Right forelimb (tissue), 1 donor: ENCODE measurements around the gene F8.

Experiments used
- DNase-seq: peaks from one replicate; pipeline ENCODE4 v3.0.0-alpha.2; 2018

Gene F8

DNA sequence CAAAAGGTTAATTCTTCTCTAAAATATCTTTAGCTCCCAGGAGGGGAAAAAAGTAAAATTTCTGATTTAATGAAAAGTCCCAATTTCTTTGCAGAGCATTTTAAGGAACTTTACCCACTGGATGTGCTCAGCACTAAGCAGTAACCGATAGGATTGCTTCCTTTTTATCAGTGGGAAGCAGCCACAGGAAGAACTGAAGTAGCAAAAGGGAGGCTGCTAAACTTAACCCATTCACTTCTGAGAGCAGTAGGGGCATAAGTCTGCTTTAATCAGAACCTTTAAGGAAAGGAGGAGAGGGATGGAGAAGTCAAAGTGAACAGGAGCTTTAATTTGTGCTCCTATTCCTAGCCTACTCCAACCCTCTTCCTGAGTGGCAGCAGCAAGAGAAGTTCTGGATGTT is at the start of gene F8:
Gene F8, minus strand, starts transcription at position 139 of the 400 bp plus-strand sequence. CDS start 171 bp downstream, outside the sequence.
- DNase-seq, result no peak

GRCh38 chrX:155071694-155072280 is 49.3 kb upstream of the F8 start:
- DNase-seq, result no peak

DNA sequence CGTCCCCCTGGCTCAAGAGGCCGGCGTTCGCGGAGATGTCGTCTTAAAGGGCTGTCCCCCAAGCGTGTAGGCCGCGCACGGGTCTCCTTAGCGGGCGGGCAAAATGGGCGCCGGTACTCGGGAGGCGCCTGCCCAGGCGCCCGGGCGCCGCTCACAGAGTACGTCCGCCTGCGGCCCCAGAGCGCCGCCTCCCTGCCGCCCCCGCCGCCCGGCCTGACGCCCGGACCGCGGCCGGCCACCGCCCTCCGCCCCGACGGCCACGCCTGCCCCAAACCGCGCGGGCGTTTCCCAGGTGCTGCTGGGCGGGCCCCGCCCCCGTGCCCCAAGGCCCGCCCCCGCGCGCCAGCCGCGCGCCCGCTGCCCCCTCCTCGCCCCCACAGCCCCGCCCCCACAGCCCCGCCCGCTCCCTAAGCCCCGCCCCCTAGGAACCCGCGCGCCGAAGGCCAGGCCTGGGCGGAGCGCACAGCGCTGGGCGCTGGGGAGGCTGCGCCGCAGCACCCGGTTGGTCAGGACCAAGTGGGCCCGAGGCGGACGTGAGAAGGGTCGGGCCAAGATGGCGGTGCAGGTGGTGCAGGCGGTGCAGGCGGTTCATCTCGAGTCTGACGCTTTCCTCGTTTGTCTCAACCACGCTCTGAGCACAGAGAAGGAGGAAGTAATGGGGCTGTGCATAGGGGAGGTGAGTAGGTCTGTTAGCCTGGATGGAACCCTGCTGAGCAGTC is 48.6 kb upstream of the F8 start, which contains the start of the genes BRCC3, CMC4 and MTCP1:
Gene BRCC3, plus strand, starts transcription at position 534 of the 719 bp plus-strand sequence. Its CDS starts 20 bp downstream, at position 554.
Gene CMC4, minus strand, starts transcription at position 162 of the 719 bp plus-strand sequence. CDS start 7,113 bp downstream, outside the sequence.
Gene MTCP1, minus strand, starts transcription at position 162 of the 719 bp plus-strand sequence. CDS start 5,126 bp downstream, outside the sequence.
- DNase-seq, result peak; percentile 86

GRCh38 chrX:155070663-155070974 is 48.1 kb upstream of the F8 start:
- no peak for DNase-seq

GRCh38 chrX:155070038-155070437 is 47.5 kb upstream of the F8 start:
- DNase-seq, result no peak

DNA sequence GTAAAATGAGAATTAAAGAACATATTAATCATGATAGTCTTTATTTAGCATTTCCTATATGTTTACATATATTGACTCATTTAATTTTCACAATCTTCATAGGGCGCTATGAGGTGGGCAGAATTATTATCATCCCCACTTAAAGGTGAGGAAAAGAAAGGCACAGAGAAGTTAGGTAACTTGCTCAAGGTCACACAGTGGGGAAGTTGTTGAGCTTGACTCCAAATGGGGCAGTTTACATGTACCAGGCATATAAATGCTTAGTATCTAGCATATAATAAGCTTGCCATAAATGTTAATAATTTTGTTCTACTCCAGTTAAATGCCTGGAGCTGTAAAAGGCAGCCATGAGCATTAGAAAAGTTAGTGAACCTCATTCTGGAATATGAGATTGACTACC is 46.9 kb upstream of the F8 start:
- DNase-seq, result no peak

DNA sequence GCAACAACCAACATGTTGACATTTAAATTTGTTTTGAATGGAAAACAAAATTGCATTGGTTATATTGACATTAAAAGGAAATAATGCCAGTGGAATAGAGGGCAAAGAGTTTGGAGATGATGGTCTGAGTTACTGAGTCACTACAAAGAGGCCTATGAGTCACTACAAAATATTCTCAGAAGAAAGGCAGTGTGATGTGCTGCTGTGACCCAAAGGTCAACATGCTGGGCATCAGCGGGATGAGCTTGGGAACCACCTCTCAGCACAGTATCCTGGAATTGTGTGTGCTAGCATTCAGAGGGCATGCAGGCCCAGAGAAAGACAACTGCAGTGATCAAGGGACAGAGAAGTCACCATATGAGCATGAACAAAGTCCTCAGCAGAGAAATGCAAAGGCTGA is 45.6 kb upstream of the F8 start:
- DNase-seq, result no peak

GRCh38 chrX:155065035-155065734 is 42.7 kb upstream of the F8 start:
- no peak for DNase-seq

DNA sequence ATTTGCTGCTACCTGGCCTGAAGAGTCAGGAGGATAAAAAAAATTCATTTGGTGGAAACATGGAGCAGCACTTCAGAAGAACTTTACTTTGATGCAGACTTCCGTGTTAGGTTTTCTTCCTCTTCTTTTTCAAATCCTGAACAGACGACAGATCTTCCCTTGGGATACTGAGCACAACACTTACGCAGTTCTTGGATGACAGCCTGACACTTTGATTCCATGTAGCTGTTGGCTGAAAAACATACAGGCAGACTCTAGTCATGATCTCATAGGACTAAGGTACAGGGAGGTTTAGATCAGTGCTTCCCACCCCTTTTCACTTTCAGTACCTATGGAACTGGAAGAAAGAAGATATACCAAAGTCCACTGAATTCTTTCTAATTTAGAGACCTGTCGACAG is 39.2 kb upstream of the F8 start:
- DNase-seq, result no peak

- DNase-seq, result peak; percentile 64
These were observed 34.6 kb upstream of the F8 start for GRCh38 chrX:155056877-155057792.

DNA sequence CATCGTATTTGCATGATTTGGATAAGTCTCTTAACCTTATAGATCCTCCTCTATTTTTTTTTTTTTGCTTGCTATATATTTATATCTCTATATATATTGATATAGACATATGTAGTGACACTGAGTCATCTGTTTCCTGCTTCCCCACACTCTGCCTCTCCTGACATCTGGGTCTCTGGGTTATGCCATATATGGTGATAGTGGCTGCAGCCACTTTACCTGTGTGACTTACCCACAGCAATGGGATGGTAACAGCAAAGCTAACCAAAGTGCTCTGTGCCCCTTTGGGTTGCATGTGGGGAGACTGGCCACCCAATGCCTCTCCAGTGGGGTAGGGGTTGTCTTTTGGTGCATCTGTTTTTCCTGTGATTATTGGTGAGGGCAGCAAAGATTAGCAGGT is 33.9 kb upstream of the F8 start:
- no peak for DNase-seq

DNA sequence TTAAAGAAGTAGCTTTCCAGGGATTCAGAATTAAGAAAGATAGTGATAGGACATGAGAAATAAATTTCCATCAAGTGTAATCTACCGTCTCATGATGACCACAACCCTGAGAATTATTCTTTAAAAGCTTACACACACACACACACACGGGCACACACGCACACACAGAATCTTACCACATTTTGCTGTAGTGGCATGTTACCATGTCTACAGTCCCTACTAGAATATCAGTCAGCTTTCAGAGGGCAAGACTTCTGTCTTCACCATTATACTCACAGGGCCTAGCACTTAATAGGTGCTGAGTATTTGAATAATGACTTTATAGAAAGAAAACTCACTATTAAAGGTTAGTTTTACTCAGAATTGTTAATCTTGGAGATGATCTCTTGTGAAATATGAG is 33.0 kb upstream of the F8 start:
- DNase-seq, result no peak

- no peak for DNase-seq
These were observed 31.7 kb upstream of the F8 start for GRCh38 chrX:155054255-155054654.

DNA sequence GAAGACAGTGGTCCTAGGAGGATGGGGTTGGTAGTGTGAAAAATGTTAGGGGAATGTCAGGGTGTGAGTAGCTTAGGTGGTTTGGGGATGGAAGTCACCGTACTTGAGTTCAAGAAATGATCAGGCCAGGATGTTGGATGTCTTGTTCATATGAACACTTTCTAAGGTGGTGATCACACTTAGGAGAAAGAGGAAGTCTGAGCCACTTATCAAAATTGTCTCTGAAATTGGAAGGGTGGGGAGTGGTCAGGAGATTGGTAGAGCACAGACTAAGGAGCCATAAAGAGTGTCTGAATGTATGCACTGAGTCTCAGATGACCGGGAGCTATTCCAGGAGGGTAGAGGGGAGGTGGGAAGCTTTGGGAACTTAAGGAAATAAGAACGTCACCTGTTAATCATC is 31.1 kb upstream of the F8 start:
- DNase-seq, result no peak

GRCh38 chrX:155052738-155053498 is 30.4 kb upstream of the F8 start:
- DNase-seq, result no peak

GRCh38 chrX:155048977-155049619 is 26.6 kb upstream of the F8 start:
- peak; percentile 48 for DNase-seq

DNA sequence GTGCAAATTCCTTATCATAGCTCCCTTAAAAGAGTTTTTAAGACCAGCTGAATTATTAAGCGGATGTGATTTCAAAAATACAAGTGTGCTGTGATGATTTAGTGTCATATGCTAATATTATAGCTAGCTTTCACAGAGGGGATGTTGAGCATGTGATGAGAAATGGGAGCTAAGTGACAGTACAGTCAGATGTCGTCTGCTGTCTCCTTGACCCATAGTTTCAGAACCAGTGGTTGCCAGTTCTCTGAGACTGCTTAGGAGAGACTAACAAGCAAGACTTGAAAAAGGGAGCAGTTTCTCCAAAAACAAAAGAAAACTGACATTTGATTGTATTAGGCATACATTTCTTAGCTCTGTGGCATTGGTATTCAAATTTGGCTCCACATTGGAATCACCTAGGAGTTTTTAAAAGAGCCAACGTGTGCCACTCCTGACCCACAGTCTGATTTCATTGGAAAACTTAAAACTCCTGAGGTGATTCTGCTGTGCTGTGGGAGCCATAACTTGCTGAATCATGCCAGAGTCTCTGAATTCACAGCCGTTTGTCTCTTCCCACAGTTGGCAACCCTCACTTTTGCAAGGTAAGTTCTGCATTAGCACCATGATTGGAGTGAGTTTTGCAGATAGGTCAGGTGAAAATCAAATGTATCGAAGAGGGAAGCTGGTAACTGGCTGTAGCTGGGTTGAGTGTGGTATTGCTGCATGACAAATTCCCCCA is 24.4 kb upstream of the F8 start:
- no peak for DNase-seq

- no peak for DNase-seq
These were observed 23.7 kb upstream of the F8 start for GRCh38 chrX:155046129-155046810.

DNA sequence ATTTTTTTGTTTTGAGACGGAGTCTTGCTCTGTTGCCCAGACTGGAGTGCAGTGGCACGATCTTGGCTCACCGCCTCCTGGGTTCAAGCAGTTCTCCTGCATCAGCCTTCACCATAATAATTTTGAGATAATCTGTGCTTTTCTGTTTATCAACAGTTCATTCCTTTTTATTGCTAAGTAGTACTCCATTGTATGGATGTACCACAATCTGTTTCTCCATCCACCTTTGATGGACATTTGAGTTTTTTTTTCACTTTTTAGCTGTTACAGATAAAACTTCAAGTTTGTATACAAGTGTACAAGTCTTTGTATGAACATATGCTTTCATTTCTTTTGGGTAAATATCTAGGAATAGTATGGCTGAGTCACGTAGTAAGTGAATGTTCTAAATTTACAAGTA is 13.2 kb upstream of the F8 start:
- DNase-seq, result no peak

DNA sequence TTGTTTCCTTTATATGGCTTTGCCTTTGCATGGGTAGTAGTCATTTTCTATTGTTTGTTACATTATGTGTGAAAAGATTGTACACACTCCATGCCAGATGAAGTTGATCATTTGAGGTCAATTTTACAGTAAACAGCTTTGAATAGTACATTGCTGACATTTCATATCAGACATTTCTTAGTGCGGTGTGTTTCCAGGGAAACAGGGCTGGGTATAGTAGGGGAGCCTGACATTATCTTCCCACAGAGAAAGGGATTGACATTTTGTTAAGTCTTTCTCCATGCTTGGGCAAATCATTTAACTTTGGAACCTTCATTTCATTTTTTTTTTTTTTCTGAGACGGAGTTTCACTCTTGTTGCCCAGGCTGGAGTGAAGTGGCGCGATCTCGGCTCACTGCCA is 9.1 kb upstream of the F8 start:
- DNase-seq, result no peak
